Activated T-cell treated with anti-CD3 and anti-CD28 coated beads, Interleukin-2, amount 50 U/mL, for 72 hours (primary cell): Measurements from ENCODE around the gene RAB5B. TPM values are rescaled to one million over a fixed set of nuclear protein-coding genes. Genes with fewer than 3 reads are reported as not detected.
"Not testable (repeated sequence)": the region's sequence is repeated elsewhere in the genome, so short reads cannot be mapped to it uniquely, and the experiment has no call there.

Source experiments
- ATAC-seq, 2 donors: fragments of 150-1000 bp; cut with Tn5 transposase; replicated peaks in 1 of 2; 2 replicates each; pipeline ENCODE4 v1.10.0; 2021; ENCODE audit warnings: moderate library complexity in 2 of 2, mild to moderate bottlenecking in 1 of 2
- DNase-seq, 2 donors: peaks; one replicate each; pipeline ENCODE4 v3.0.0; 2021 to 2022; ENCODE audit warnings: mixed read lengths in 1 of 2
- H3K27ac Mint-ChIP-seq: one replicate; pipeline ENCODE4 v1.8.0; 2022; ENCODE audit warnings: mild to moderate bottlenecking, moderate library complexity, mixed read lengths
- H3K27me3 Mint-ChIP-seq: one replicate; pipeline ENCODE4 v1.8.0; 2022; ENCODE audit warnings: low read depth, mixed read lengths
- H3K36me3 Mint-ChIP-seq, 2 donors: one replicate each; pipeline ENCODE4 v1.8.0; 2022; ENCODE audit warnings: mixed read lengths in 2 of 2, mild to moderate bottlenecking in 1 of 2; ENCODE audit not compliant: insufficient read depth in 2 of 2
- H3K4me1 Mint-ChIP-seq: one replicate; pipeline ENCODE4 v1.8.0; 2022; ENCODE audit warnings: low read depth, mixed read lengths
- H3K4me3 Mint-ChIP-seq, 2 donors: one replicate each; pipeline ENCODE4 v1.8.0; 2022; ENCODE audit warnings: mild to moderate bottlenecking in 2 of 2, mixed read lengths in 2 of 2, moderate library complexity in 2 of 2
- H3K9me3 Mint-ChIP-seq, 2 donors: one replicate each; pipeline ENCODE4 v1.8.0; 2022; ENCODE audit warnings: mixed read lengths in 2 of 2
- total RNA-seq, 2 donors: library from RNA; stranded (reverse); gene quantifications; one replicate each; pipeline ENCODE4 v1.2.3, GENCODE V29; 2022

The RAB5B gene
- total RNA-seq, 2 donors from 2014 or later, result 49.4 to 56.6 TPM

DNA sequence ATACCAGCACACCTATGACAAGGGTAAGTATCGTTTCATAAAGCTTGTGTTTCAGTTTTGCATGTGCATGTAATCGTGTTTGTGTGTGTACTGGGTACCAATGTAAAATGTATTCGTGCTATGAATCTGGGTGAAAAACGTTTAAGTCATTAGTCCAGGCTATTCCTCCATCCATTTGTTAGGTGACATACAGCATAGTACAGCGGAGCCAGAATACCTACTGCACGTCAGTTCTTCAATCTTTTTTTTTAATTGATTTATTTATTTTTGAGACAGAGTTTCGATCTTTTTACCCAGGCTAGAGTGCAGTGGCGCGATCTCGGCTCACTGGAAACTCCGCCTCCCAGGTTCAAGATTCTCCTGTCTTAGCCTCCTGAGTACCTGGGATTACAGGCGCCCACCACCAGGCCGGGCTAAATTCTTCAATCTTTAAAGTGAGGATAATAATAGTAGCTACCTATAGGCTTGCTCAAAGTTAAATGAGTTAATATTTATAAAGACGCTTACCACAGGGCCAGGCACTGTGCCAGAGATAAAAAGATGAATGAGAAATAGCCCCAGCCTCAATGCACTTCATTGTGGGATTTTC lies 67.2 kb downstream of the RAB5B start:
- H3K27me3 Mint-ChIP-seq, result no peaks in the 10 kb centered on the region
- no peak for DNase-seq
- no peaks in the 10 kb centered on the region for H3K9me3 Mint-ChIP-seq
- H3K4me1 Mint-ChIP-seq, result peaks cover 57% of the 10 kb centered on the region
- H3K36me3 Mint-ChIP-seq, result peaks cover 10 to 23% of the 10 kb centered on the region in 2 donors
- H3K27ac Mint-ChIP-seq, result peak overlapping the region; percentile 98
- peak overlapping the region; percentile 95 to 96 for H3K4me3 Mint-ChIP-seq
- ATAC-seq, result no peak

DNA sequence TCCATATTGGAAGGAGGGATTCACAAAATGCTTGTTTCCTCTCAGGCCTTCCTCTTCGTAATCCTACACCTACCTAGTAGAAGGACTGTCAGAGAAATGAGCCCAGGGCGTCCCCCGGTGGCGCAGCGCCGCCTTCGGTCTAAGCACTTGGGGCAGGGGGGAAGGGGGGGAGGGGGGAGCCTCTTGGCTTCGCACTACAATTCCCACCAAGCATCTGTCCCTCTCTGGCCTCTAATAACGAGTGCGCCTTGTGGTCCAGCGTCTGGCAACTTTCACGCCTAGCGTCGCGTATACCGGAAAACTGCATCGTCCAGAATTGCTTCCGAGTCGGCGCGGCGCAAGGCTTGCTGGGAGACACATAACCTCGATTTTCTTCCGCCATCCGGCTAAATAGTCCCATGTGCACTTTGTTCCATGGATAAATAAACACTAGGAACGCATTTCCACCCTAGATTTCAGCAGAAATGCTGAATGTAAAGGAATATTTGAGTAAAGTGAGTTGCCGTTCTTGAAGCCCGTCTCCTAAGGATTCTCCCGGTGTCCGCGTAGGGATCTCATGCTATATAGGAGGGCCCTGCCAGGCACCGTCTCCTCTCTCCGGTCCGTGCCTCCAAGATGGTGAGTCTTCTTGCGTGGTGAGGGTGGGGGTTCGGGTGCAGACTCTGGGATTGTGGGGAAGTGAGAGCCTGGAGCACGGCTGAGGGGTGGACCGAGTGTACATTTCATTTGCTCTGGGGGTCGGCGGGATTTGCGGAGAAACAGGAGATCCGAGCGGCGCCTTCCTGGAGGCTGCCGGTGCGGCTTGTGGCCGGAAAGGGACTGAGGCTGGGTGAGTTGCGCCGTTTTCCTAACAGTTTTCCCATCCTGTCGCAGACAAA lies 67.9 kb downstream of the RAB5B start, which contains the start of gene RPS26:
RPS26 (plus strand) TSS at position 367 of the 878 bp plus-strand sequence; CDS start at position 616, 249 bp downstream.
- H3K4me1 Mint-ChIP-seq, result peaks cover 65% of the 10 kb centered on the region

DNA sequence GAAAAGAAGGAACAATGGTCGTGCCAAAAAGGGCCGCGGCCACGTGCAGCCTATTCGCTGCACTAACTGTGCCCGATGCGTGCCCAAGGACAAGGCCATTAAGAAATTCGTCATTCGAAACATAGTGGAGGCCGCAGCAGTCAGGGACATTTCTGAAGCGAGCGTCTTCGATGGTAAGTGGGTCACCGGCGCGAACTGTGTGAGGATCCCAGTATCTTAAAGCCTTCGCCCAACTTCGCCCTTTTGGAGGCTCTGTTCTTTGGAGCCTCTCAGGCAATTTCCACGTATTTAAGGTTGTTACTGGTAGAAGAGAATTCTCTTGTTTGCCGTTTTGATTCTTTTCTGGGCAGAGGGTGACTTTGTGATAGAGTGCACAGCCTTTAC lies 68.5 kb downstream of the RAB5B start:
- peaks cover 8 to 23% of the 10 kb centered on the region in 2 donors for H3K36me3 Mint-ChIP-seq
- peak overlapping the region; percentile 89 for H3K27ac Mint-ChIP-seq
- ATAC-seq, DNase-seq, H3K27me3 Mint-ChIP-seq, H3K9me3 Mint-ChIP-seq: not testable (repeated sequence)
- H3K4me3 Mint-ChIP-seq, result peak overlapping the region; percentile 95 to 96
- H3K4me1 Mint-ChIP-seq, result peaks cover 70% of the 10 kb centered on the region

More for the DNA sequence above, 67.9 kb downstream of the RAB5B start, which contains the start of gene RPS26:
- no peaks in the 10 kb centered on the region for H3K9me3 Mint-ChIP-seq
- no peaks in the 10 kb centered on the region for H3K27me3 Mint-ChIP-seq
- peak within 1 kb of the TSS; percentile 95 to 96 for H3K4me3 Mint-ChIP-seq
- peak; percentile 92 to 95 for DNase-seq
- peaks cover 10 to 23% of the 10 kb centered on the region in 2 donors for H3K36me3 Mint-ChIP-seq
- peak within 1 kb of the TSS; percentile 98 for H3K27ac Mint-ChIP-seq
- peak; percentile 90 to 91 for ATAC-seq

- peak overlapping the region; percentile 89 for H3K27ac Mint-ChIP-seq
- H3K36me3 Mint-ChIP-seq, result peaks cover 8 to 23% of the 10 kb centered on the region in 2 donors
- peaks cover 66% of the 10 kb centered on the region for H3K4me1 Mint-ChIP-seq
- H3K27me3 Mint-ChIP-seq, result no peaks in the 10 kb centered on the region
- H3K4me3 Mint-ChIP-seq, result peak overlapping the region; percentile 95 to 96
- ATAC-seq (no peak), DNase-seq (no peak)
- H3K9me3 Mint-ChIP-seq, result no peaks in the 10 kb centered on the region
Measured at GRCh38 chr12:56042843-56043242, 69.0 kb downstream of the RAB5B start.

Other genes with a start within 250 kb of the RAB5B start
- gene CD63, start 245.1 kb upstream of the RAB5B start, total RNA-seq, result 100 to 1,000 TPM; 122 to 154 TPM
- 1 to 10 TPM; 3.4 to 4.8 TPM for gene GDF11, start 231.0 kb upstream of the RAB5B start, total RNA-seq
- gene SARNP, start 156.4 kb upstream of the RAB5B start, total RNA-seq, result 100 to 1,000 TPM; 106 to 127 TPM
- 10 to 100 TPM; 29.5 to 33.5 TPM for gene ORMDL2, start 156.0 kb upstream of the RAB5B start, total RNA-seq
- gene DNAJC14, start 144.5 kb upstream of the RAB5B start, total RNA-seq, result 10 to 100 TPM; 24.1 to 24.4 TPM
- under 1 TPM; 0.41 to 0.81 TPM for gene MMP19, start 131.1 kb upstream of the RAB5B start, total RNA-seq
- 10 to 100 TPM; 35.1 to 36.6 TPM for gene PYM1, start 46.2 kb upstream of the RAB5B start, total RNA-seq
- gene DGKA, start 42.9 kb upstream of the RAB5B start, total RNA-seq, result 100 to 1,000 TPM; 343 to 396 TPM
- 1 to 10 TPM in 1 of 2 donors, under 1 TPM in 1; 1.00 to 1.9 TPM for gene PMEL, start 8.0 kb upstream of the RAB5B start, total RNA-seq
- gene CDK2, start 7.2 kb upstream of the RAB5B start, total RNA-seq, result 100 to 1,000 TPM in 1 of 2 donors, 10 to 100 TPM in 1; 89.2 to 103 TPM
- gene SUOX, start 23.2 kb downstream of the RAB5B start, total RNA-seq, result 1 to 10 TPM; 7.8 to 9.9 TPM
- gene IKZF4, start 47.0 kb downstream of the RAB5B start, total RNA-seq, result 10 to 100 TPM; 22.8 to 25.0 TPM
- 10 to 100 TPM; 23.0 to 28.9 TPM for gene RPS26, start 67.8 kb downstream of the RAB5B start, total RNA-seq
- gene ERBB3, start 106.1 kb downstream of the RAB5B start, total RNA-seq, result 1 to 10 TPM; 1.4 to 1.9 TPM
- gene PA2G4, start 130.5 kb downstream of the RAB5B start, total RNA-seq, result 100 to 1,000 TPM; 226 to 265 TPM
- 1,000 to 10,000 TPM; 5,172 to 5,269 TPM for gene RPL41, start 142.6 kb downstream of the RAB5B start, total RNA-seq
- 10 to 100 TPM in 1 of 2 donors, 1 to 10 TPM in 1; 7.4 to 11.8 TPM for gene ZC3H10, start 144.2 kb downstream of the RAB5B start, total RNA-seq
- gene ESYT1, start 154.2 kb downstream of the RAB5B start, total RNA-seq, result 10 to 100 TPM; 74.6 to 84.6 TPM
- 100 to 1,000 TPM in 1 of 2 donors, 10 to 100 TPM in 1; 96.3 to 111 TPM for gene MYL6B, start 178.5 kb downstream of the RAB5B start, total RNA-seq
- 100 to 1,000 TPM; 391 to 492 TPM for gene MYL6, start 184.3 kb downstream of the RAB5B start, total RNA-seq
- 100 to 1,000 TPM in 1 of 2 donors, 10 to 100 TPM in 1; 99.7 to 104 TPM for gene SMARCC2, start 215.4 kb downstream of the RAB5B start, total RNA-seq
- gene RNF41, start 247.8 kb downstream of the RAB5B start, total RNA-seq, result 10 to 100 TPM; 35.4 to 40.2 TPM